ENCODE data around the gene TRMT112. TPM values are rescaled to one million over a fixed set of nuclear protein-coding genes. Genes with fewer than 3 reads are reported as not detected.

Gene TRMT112
- total and polyA plus RNA-seq, 10 of the 15 experiments (the other 5 are each of a cell fraction or from before 2014, with no cell fraction given): 212 to 455 (median 308) TPM

GRCh38 chr11:64331569-64332371, 14.4 kb upstream of the TRMT112 start (continued):
- TF ChIP-seq ZBTB40 (IDR thresholded peaks at IDR 0.05; ENCODE audit: borderline replicate concordance) (no peak), GABPA (IDR thresholded peaks at IDR 0.05; ENCODE audit: low read depth) (no peak), PAX5 (IDR thresholded peaks at IDR 0.05; ENCODE audit: borderline replicate concordance, low read depth, low read length) (peak; percentile 94), LARP7 (IDR thresholded peaks at IDR 0.05) (peak; percentile 47; the same call in 1 of the 2 replicates), YY1 (IDR thresholded peaks at IDR 0.05; ENCODE audit: low read depth, low read length) (peak; percentile 74), MXI1 (IDR thresholded peaks at IDR 0.05; ENCODE audit: low read depth, low read length) (peak; percentile 72), RUNX3 (IDR thresholded peaks at IDR 0.05; ENCODE audit: low read length) (peak; percentile 74), CEBPZ (IDR thresholded peaks at IDR 0.05; ENCODE audit: low read depth, low read length) (no peak), HDGF (IDR thresholded peaks at IDR 0.05) (peak; percentile 100), EED (IDR thresholded peaks at IDR 0.05; ENCODE audit: low read depth) (peak; percentile 87), NKRF (conservative IDR thresholded peaks at IDR 0.05) (peak; percentile 40; the same call in 1 of the 2 replicates), RAD21 (IDR thresholded peaks at IDR 0.05; ENCODE audit: insufficient read depth, low read depth, low read length) (peak; percentile 53), SRF (IDR thresholded peaks at IDR 0.05; ENCODE audit: low read depth in 2 of 2, low read length in 2 of 2) (0 out of 4 replicates have a peak, but pooled peaks of 1 of the 2 experiments have one; percentile 6), JUNB (IDR thresholded peaks at IDR 0.05) (peak; percentile 87), IKZF1 (conservative IDR thresholded peaks at IDR 0.05) (peak; percentile 92), WRNIP1 (IDR thresholded peaks at IDR 0.05; ENCODE audit: borderline replicate concordance, low read depth, low read length) (no peak), SUZ12 (IDR thresholded peaks at IDR 0.05; ENCODE audit: unreplicated experiment) (no peak)

Measured in GM12878 (cell line).